ENCODE data around the gene WDR20. TPM values are rescaled to one million over a fixed set of nuclear protein-coding genes. Genes with fewer than 3 reads are reported as not detected.
A peak's percentile ranks its signal among the peaks of the same experiment; 100 is the strongest.
"Not testable (repeated sequence)": the region's sequence is repeated elsewhere in the genome, so short reads cannot be mapped to it uniquely, and the experiment has no call there.

WDR20 gene
- total RNA-seq, 1 experiment from 2014 or later = 23.7 TPM

DNA sequence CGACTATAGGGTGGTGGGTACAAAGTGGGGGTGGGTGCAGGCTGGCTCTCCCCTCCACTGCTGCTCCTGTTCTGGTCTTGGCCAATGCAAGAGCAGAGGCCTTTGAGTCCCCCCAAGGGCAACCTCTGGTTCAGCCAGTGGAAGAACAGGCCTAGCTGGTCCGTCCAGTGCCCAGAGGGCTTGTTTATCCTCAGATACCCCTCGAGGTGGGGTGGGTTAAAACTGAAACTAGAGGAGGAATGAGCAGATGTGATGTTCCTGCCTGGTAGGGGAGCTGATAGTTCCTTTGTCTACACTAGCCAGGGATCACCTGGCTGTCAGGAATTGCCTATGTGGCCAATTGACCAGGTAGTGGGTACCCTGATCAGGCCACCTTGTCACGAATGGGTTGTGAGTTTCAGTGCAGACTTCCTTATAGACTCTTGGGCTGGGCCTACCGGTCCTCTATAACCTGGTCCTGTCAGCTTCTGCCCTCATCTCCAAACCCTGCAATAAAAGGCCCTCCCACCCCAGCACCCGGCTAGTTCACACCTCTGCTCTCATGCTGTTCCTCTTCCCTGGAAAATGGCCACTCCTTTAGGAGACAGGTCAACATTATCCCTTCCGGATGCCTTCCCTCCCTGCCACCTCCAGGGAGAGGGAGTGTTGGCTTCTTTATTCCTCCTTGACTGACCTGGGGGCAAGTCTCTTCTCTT lies 42.1 kb upstream of the WDR20 start:
- H3K4me1 ChIP-seq (ENCODE audit: insufficient read depth, low read length) = peaks cover 28% of the 10 kb centered on the region
- CTCF ChIA-PET = interaction anchor here (1.0 to 1.8 kb wide), 2 partner anchors 35 to 51 kb away, joined by 7 to 16 read pairs; no protein-coding TSS in a partner anchor
- no peaks in the 10 kb centered on the region for H3K36me3 ChIP-seq (ENCODE audit: low read depth, low read length)
- ATAC-seq (peak; percentile 27), DNase-seq (peak; percentile 71)
- intact Hi-C loops (cut with micrococcal nuclease) = loop anchor here (10.0 kb wide), 1 partner anchor 217 kb away; the partner anchor contains the start of gene ZNF839
- TF ChIP-seq CTCF (conservative IDR thresholded peaks at IDR 0.05; ENCODE audit: low read depth, low read length) = no peak
- TF ChIP-seq EZH2phosphoT487 (IDR thresholded peaks at IDR 0.05; ENCODE audit: borderline replicate concordance, low read length) = no peak
- no peak for TF ChIP-seq EZH2 (IDR thresholded peaks at IDR 0.05; ENCODE audit: low read length, unreplicated experiment)
- H3K4me2 ChIP-seq (ENCODE audit: low read length) = peak overlapping the region; percentile 52
- no TSS peak for BruUV-seq (replicated peaks)
- H3K27ac ChIP-seq (ENCODE audit: low read length) = no peak overlapping the region; the same call in 1 of the 2 replicates
- H3F3A ChIP-seq (ENCODE audit: low read length, unreplicated experiment) = no peaks in the 10 kb centered on the region
- no peak overlapping the region for H3K4me3 ChIP-seq (ENCODE audit: low read length)
- H3K27me3 ChIP-seq (ENCODE audit: low read length) = no peaks in the 10 kb centered on the region
- H3K9me3 ChIP-seq (ENCODE audit: low read length) = no peaks in the 10 kb centered on the region
- POLR2A ChIA-PET (ENCODE audit: unreplicated experiment) = no interaction called here
- no peaks in the 10 kb centered on the region for H3K9me2 ChIP-seq (replicated peaks; ENCODE audit: low read length)
- no peaks in the 10 kb centered on the region for H3K79me2 ChIP-seq (ENCODE audit: low read length)
- no peak overlapping the region for H3K9ac ChIP-seq (ENCODE audit: low read length)
- no peaks in the 10 kb centered on the region for H4K20me1 ChIP-seq (ENCODE audit: low read length)
- H2AFZ ChIP-seq (ENCODE audit: low read length) = 0 out of 2 replicates have a peak overlapping the region, but pooled peaks have one; percentile 16

GRCh38 chr14:102103062-102103695 lies 36.5 kb upstream of the WDR20 start:
- intact Hi-C loops (cut with micrococcal nuclease) = no loop called here
- BruUV-seq (replicated peaks) = no TSS peak
- Histone ChIP-seq H4K20me1 (ENCODE audit: low read length) (no peaks in the 10 kb centered on the region), H2AFZ (ENCODE audit: low read length) (no peak overlapping the region), H3K9ac (ENCODE audit: low read length) (no peak overlapping the region), H3K4me2 (ENCODE audit: low read length) (no peak overlapping the region), H3K9me2 (replicated peaks; ENCODE audit: low read length) (no peaks in the 10 kb centered on the region), H3K27ac (ENCODE audit: low read length) (no peak overlapping the region), H3K4me3 (ENCODE audit: low read length) (no peak overlapping the region), H3K27me3 (ENCODE audit: low read length) (no peaks in the 10 kb centered on the region), H3K4me1 (ENCODE audit: insufficient read depth, low read length) (no peaks in the 10 kb centered on the region), H3K36me3 (ENCODE audit: low read depth, low read length) (no peaks in the 10 kb centered on the region), H3K79me2 (ENCODE audit: low read length) (no peaks in the 10 kb centered on the region), H3F3A (ENCODE audit: low read length, unreplicated experiment) (no peaks in the 10 kb centered on the region), H3K9me3 (ENCODE audit: low read length) (no peaks in the 10 kb centered on the region)
- ChIA-PET CTCF (interaction anchor here (0.7 kb wide), 1 partner anchor 155 kb away, joined by 9 read pairs; no protein-coding TSS in a partner anchor), POLR2A (ENCODE audit: unreplicated experiment) (no interaction called here)
- ATAC-seq (no peak), DNase-seq (no peak)
- TF ChIP-seq EZH2phosphoT487 (IDR thresholded peaks at IDR 0.05; ENCODE audit: borderline replicate concordance, low read length) (no peak), EZH2 (IDR thresholded peaks at IDR 0.05; ENCODE audit: low read length, unreplicated experiment) (no peak)

DNA sequence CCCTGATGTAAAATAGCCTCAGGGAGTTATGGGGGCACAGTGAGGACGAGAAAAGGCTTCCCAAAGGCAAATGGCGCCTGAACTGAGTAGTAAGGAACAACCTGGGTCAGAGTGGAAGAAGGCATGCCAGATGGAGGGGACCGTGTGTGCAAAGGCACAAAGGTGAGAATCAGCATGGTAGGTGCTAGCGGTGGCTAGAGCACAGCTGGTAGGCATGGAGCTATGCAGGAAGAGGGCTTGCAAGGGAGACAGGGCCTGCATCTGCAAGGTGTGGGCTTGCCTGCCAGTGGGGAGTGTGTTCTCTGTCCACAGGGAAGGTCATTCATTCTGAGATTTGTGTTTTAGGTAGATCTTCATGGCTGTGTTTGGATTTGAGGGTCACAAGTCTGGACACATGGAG lies 34.3 kb upstream of the WDR20 start:
- H2AFZ ChIP-seq (ENCODE audit: low read length) = no peak overlapping the region
- TF ChIP-seq CTCF (conservative IDR thresholded peaks at IDR 0.05; ENCODE audit: low read depth, low read length) = no peak
- TF ChIP-seq EZH2 (IDR thresholded peaks at IDR 0.05; ENCODE audit: low read length, unreplicated experiment) = no peak
- no peak for TF ChIP-seq EZH2phosphoT487 (IDR thresholded peaks at IDR 0.05; ENCODE audit: borderline replicate concordance, low read length)
- intact Hi-C loops (cut with micrococcal nuclease) = no loop called here
- H3K27me3 ChIP-seq (ENCODE audit: low read length) = no peaks in the 10 kb centered on the region
- H4K20me1 ChIP-seq (ENCODE audit: low read length) = no peaks in the 10 kb centered on the region
- no peak overlapping the region for H3K9ac ChIP-seq (ENCODE audit: low read length)
- ATAC-seq = no peak
- DNase-seq = no peak
- CTCF ChIA-PET = no interaction called here
- no peaks in the 10 kb centered on the region for H3F3A ChIP-seq (ENCODE audit: low read length, unreplicated experiment)
- no peak overlapping the region for H3K4me2 ChIP-seq (ENCODE audit: low read length)
- no peaks in the 10 kb centered on the region for H3K9me2 ChIP-seq (replicated peaks; ENCODE audit: low read length)
- H3K9me3 ChIP-seq (ENCODE audit: low read length) = no peaks in the 10 kb centered on the region
- H3K27ac ChIP-seq (ENCODE audit: low read length) = no peak overlapping the region
- H3K36me3 ChIP-seq (ENCODE audit: low read depth, low read length) = no peaks in the 10 kb centered on the region
- H3K79me2 ChIP-seq (ENCODE audit: low read length) = no peaks in the 10 kb centered on the region
- POLR2A ChIA-PET (ENCODE audit: unreplicated experiment) = no interaction called here
- no peak overlapping the region for H3K4me3 ChIP-seq (ENCODE audit: low read length)
- BruUV-seq (replicated peaks) = no TSS peak
- no peaks in the 10 kb centered on the region for H3K4me1 ChIP-seq (ENCODE audit: insufficient read depth, low read length)

DNA sequence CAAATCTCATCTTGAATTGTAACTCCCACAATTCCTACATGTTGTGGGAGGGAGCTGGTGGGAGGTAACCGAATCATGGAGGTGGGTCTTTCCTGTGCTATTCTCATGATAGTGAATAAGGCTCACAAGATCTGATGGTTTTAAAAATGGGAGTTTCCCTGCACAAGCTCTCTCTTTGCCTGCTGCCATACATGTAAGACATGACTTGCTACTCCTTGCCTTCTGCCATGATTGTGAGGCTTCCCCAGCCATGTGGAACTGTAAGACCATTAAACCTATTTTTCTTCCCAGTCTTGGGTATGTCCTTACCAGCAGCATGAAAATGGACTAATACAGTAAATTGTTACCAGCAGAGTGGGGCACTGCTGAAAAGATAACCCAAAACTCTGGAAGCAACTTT lies 30.4 kb upstream of the WDR20 start:
- H3K4me1 ChIP-seq (ENCODE audit: insufficient read depth, low read length); ATAC-seq; CTCF ChIA-PET; H3F3A ChIP-seq (ENCODE audit: low read length, unreplicated experiment); H3K36me3 ChIP-seq (ENCODE audit: low read depth, low read length); H2AFZ ChIP-seq (ENCODE audit: low read length); H3K27ac ChIP-seq (ENCODE audit: low read length); BruUV-seq (replicated peaks); H4K20me1 ChIP-seq (ENCODE audit: low read length); DNase-seq; H3K9me3 ChIP-seq (ENCODE audit: low read length); H3K4me2 ChIP-seq (ENCODE audit: low read length); H3K9me2 ChIP-seq (replicated peaks; ENCODE audit: low read length); POLR2A ChIA-PET (ENCODE audit: unreplicated experiment); H3K4me3 ChIP-seq (ENCODE audit: low read length); H3K27me3 ChIP-seq (ENCODE audit: low read length); intact Hi-C loops (cut with micrococcal nuclease); H3K9ac ChIP-seq (ENCODE audit: low read length); H3K79me2 ChIP-seq (ENCODE audit: low read length): not testable (repeated sequence)
